NCI-H2107 treated with DMSO at 0.1 percent for 48 hours (cell line): ENCODE measurements around the gene SARNP.
"Not testable (repeated sequence)": the region's sequence is repeated elsewhere in the genome, so short reads cannot be mapped to it uniquely, and the experiment has no call there.

ENCODE experiments used
- DNase-seq: peaks from one replicate; lab custom pipeline; 2025; ENCODE audit not compliant: unreplicated experiment; lab: John Stamatoyannopoulos, UW

Gene SARNP

DNA sequence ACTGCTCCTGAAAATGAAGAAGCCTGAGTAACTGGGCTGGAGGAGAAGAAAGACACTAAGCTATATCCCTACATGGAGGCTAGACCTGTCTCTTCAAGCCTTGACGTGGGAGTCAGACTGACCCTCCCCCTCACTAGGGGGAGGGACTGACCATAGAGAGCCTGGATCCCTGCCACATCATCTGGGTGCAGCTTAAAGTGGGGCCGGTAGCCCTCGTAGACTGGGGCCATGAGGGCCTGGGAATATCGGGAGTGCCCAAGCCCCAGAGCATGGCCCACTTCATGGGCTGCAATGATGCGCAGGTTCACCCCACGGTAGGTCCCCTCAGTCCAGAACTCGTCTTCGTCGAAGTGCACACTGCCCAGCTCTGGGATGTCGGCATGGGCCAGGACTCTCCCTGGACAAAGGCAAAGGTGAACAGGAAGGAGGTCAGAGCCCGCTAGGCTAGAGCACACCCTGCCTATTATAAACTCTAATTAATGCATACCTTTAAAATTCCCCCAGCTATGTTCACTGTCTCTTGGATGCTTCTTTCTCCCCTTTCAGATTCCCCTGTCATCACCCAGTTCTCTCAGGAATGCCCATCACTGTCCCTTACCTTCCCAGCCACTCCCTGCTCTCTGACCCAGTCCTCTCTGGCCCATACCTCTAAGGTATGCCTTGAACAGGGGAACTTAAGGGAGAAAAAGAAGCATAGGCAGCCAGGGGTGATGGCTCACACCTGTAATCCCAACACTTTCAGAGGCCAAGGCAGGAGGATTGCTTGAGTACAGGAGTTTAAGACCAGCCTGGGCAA is 22.0 kb upstream of the SARNP start:
- no peak for DNase-seq

DNA sequence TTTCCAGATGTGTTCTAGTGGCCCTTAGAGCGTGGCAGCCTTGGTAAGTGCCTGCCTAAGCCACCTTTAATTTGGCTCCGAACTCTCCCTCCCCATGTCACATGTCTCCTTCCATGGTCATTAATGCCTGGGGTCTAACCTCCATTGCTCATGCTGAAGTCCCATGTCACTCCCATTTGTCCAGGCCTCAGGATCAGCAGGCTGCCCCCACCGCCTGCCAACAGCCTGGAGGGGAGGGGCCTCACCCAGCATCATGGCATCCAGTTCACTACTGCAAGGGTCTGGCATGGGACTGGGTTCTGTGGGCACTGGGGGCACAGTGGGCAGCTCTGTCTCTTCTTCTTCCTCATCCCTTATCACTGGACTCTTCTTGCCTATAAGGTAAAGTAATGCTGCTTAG is 20.8 kb upstream of the SARNP start:
- DNase-seq, result no peak

DNA sequence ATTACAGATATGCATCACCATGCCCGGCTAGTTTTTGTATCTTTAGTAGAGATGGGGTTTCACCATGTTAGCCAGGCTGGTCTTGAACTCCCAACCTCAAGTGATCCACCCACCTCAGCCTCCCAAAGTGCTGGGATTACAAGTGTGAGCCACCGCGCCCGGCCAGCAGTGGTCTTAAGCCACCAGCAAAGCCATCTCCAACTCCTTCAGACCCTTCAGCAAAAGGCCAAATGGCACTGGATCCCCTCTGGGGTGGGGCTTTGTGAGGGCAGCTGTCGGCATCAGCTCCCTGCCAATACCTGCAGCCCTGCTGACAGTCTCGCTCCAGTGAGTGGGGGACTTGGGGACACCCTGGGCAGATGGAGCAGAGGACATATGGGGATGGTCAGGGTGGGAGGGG is 16.9 kb upstream of the SARNP start:
- not testable (repeated sequence) for DNase-seq

DNA sequence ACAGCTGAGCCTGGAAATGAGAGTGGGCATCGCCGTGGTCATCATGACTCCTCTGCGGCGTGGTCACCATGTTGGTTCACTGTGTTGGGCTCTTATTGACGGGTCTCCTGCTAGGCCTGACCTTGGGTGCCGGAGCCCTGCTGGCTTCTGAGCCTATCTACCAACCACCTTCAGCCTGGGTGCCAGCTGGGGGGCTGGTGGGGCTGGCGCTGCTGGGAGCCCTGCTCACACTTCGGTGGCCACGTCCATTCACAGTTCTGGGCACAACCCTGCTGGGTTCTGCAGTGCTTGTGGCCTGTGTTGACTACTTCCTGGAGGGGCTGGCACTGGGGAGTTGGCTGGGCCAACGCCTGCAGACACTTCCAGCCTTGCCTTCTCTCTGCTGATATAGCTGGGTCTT is 15.5 kb upstream of the SARNP start:
- no peak for DNase-seq

DNA sequence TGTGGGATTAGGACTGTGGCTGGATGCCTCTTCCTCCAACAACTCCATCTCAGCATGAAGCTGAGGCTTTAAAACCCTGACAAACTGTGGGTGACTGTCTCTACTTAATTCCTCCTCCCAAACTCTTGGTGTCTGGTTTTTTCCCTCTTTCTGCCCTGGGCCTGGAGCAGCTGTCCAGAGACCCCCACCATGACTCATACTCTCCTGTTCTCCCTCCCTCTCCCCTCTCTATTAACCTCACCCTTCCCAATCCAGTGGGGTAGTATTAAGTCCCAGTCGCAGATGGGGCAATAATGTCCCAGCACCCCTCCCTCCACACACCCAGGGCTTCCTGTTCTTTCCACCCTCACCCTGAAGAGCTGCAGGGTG is 13.9 kb upstream of the SARNP start:
- DNase-seq, result no peak

DNA sequence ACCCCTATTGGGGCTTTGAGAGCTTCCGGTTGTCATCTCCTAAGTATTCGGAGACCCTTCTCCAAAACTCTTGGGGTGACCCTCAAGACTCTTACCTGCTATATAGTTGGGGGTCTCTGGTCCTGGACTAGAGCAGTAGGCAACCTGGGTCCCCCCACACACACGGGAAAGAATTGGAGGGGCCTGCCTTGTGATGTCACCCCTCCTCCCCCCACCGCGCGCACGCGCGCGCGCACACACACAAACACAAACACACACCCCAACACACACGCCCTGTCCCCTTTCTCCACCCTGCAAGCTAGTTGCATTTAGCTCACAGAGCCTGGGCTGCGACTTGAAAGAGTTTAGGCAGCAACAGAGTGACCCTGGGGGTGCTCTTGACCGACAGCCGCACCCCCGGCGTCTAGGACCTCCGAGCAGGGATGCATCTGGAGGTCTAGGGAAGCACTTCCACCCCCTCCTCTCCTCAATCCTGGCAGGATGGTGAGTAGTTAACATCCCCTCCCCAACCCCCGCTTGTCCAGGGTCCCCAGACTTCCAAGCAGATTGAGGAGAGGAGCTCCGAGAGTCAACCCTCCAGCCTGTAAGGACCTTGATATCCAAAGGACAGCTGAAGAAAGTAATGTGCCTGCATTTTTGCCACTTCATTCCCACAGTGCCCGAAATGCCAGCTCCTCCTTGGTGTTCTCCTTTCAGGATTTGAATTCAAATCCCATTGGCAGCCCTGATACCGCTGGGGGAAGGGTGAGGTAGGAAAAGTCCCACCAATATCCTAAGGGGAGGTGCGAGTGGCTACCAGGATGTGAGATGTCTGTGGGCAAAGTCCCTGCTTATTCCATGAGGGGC is 13.3 kb upstream of the SARNP start:
- no peak for DNase-seq

DNA sequence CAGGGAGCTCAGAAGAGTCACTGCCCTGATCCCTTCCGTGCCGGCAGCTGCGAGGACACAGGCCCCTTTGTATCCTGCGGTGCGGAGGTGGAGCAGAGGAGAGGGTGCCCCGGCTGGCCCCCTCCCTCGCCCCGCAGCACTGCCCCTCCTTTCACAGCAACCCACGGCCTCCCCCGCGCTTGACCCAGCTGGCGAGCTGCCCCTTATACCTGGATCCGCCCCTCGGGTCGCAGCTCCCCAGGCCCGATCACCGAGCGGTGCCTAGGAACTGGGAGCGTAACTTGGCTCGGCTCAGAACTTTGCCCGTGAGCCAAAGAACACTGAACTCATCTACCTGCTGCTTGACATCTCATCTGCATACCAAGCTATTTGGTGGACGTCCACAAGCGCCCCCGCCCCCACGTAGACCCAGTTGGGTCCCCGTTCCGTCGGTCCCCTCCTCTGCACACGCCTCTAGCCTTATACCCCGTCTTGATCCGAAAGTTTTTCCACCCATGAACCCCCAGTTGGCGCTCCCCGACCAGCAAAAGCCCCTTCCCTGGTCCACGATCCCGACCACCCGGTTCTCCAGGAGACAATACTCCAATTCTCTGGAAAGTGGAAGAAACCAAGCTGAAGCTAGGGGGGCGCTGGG is 12.6 kb upstream of the SARNP start:
- DNase-seq, result no peak

DNA sequence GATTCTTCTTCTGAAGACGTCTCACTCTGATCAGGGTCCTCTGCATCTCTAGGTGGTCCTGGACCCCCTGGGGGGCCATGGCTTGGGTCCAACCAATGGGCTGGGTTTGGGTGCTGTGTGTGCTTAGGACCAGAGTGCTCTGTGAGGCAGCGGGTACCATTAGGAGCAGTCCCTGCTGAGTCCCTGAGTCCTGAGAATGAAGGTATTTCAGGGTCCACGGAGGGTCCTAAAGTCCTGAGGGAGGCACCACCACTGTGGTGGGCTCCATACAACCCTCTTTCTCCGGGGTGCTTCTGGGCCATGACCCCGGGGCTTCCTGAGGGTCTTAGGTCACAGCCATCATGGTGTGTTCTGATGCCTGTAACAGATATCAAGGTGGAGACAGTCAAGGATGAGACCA is 10.8 kb upstream of the SARNP start:
- no peak for DNase-seq

DNA sequence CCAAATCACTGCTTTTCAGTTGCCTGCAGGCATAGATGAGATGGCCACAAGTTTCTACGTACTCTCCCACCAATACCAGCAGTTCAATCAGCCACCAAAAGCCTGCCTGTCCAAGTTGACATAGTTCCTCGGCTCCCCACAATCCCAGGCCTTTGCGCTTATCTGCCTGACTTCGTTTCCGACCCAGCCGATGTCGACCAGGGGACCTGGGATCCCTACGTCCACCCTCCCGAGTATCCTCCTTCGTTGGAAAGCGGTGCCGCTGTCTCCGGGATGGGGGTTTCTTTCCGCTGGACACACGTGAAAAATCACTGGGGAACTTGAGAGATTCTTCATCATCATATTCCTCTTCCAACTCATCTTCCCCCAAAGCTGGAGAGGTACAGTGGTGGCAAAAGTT is 10.3 kb upstream of the SARNP start:
- no peak for DNase-seq

DNA sequence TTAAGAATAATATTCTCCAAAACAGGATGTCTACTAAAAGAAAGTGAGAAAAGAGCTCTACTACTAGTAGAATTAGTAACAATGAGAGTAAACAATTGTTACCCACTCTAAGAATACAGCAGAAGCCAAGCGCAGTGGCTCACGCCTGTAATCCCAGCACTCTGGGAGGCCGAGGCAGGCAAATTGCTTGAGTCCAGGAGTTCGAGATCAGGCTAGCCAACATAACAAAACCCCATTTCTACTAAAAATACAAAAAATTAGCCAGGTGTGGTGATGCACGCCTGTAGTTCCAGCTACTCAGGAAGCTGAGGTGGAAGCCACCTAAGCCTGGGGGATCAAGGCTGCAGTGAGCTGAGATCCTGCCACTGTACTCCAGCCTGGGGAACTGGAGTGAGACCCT is 7.2 kb upstream of the SARNP start:
- DNase-seq, result no peak

DNA sequence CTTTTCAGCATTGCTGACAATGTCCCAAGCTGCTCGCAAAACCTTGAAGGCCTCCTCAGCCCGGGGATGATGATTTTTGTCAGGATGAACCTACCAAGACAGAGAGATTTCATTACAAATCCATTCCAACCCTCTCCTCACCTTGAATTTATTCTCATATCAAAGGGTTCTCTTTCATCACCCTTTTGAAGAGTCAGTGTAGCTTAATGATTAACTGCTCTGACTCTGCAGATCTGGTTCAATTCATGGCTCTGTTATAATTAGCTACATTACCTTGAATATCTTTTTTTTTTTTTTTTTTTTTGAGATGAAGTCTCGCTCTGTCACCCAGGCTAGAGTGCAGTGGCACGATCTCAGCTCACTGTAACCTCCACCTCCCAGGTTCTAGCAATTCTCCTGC is 5.9 kb upstream of the SARNP start:
- no peak for DNase-seq

DNA sequence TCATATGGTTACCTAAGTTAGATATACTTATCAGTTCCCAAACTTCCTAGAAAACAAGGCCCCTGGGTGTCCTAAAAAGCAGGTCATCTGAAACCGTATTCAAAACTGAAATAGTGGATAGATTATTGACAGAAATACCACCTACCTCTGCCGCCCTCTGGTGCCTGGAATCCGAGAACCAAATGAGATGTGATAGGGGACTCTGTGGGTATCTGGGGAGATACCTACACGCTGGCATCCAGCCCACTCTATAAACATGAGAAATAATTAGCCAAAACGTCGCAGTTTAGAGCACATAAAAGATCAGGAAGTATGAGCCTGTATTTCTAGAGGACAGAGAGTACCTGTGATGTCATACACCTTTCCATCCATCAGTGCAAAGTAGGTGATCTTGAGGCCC is 4.7 kb upstream of the SARNP start:
- no peak for DNase-seq

DNA sequence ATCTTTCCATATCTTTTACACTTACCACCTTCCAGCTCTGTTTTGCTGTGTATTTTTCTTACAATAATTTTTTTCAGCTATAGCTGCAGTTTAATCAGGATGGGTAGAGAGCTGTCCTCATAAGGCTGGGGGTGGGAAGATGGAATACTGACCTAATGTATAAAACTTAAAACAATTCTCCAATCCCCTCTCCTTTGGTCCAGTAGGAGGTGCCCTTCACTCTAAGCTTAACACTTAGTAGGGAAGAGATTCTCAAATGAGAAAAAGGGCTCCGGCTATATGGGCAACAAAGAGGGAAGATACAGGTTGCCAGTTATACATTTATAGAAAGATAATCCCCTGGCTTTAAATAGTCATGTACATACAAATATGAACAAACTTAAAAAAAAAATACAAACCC is 3.2 kb upstream of the SARNP start:
- DNase-seq, result no peak

DNA sequence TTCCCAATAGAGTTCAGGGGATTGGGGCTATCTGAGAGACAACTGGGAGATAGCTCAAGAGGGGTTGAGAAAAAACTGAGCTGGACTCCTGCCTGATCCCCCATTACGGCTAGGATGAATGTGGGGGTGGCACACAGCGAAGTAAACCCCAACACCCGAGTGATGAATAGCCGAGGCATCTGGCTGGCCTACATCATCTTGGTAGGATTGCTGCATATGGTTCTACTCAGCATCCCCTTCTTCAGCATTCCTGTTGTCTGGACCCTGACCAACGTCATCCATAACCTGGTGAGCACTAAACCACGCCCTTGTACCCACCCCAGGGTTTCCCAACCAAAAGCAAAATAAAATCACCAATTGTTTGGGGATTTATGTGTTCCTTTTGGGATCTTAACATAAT is 1.4 kb upstream of the SARNP start:
- DNase-seq, result no peak

DNA sequence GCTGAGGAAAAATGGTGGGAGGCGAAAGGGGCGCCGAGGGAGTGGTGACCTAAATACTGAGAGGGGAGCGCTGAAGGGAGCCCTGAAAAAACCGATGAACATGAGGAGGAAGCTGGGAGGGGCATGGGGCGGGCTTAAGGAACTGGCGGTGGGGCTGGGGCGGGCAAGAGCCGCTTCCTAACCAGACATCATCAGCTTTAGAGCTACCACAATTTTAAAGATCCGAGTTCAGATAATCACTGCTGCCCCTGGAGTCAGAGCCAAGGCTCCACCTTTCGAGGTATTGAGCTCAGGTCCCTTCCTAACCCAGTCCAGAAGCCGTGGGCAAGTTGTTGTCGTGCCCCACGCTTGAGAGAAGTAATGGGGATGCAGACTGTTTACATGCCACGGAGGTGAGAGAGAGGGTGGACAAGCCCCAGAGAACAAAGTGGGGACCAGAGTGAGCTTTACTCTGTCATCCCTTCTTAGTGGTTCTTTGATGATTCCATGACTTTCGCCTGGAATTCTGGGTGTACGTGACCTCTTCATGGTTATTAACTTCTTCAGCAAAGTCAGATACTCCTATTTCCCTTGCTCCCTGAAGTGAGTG is 710 bp upstream of the SARNP start:
- DNase-seq, result no peak

DNA sequence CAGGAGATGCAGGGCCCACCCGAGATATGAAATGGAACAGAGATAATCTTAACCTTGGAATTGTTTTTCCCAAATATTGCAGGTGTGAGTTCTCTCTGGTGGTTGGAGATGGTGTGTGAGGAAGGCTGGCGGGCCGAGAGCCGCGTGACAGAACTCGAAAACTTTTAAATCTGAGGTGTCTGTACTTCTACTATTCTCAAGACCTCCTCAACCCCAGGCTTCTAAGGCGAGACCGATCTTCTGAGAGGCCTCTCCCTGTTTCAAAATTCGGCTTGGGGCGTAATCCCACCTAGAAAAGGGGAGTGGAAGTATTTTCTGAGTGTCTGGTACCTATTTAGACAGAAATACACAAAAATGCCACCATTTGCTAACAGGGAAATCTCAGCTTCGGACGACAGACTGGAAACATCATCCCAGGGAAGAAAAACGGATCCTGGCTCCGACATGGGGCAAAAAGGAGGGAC is 611 bp downstream of the SARNP start:
- DNase-seq, result no peak

DNA sequence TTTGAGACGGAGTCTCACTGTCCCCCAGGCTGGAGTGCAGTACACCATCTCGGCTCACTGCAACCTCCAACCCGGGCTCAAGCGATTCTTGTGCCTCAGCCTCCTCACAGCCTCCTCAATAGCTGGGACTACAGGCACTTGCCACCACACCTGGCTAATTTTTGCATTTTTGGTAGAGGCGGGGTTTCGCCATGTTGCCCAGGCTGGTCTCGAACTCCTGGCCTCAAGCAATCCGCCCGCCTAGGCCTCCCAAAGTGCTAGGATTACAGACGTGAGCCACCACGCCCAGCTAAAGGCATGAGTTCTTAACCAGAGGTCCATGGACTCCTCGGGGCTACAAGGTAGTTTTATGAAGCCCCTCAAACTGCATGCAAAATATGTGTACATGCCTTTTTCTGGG is 2.1 kb downstream of the SARNP start:
- no peak for DNase-seq

DNA sequence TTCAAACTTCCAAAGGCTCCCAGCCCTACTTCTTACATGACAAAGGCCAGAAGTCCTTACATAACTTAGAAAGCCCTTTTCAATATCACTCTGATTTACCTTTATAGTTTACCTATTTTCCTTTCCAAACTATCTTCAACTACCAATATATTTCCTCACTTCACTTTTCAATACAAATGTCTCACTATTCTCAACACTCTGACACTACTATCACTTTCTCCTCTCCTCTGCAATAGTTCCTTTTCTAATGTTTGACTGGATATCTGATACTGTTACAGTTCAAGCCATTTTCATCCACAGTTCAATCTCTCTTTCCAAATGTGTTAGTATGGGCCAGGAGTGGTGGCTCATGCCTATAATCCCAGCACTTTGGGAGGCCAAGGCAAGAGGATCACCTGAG is 3.3 kb downstream of the SARNP start:
- no peak for DNase-seq

DNA sequence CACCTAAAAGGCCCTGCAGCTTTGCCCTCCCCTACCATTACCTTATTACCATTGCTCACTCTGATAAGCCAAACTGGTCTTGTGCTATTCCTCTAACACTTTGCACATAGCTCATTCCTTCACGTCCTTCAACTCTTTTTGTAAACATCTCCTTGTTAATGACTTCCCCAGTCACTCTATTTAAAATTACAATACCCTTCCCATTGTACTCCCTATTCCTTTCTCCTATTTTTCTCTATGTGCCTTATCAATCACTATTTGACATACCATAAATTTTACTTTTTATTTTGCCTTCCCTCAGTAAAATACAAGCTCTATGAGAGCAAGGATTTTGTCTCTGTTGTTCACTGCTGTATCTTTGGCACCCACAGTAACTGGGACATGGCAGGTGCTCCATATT is 5.4 kb downstream of the SARNP start:
- no peak for DNase-seq

DNA sequence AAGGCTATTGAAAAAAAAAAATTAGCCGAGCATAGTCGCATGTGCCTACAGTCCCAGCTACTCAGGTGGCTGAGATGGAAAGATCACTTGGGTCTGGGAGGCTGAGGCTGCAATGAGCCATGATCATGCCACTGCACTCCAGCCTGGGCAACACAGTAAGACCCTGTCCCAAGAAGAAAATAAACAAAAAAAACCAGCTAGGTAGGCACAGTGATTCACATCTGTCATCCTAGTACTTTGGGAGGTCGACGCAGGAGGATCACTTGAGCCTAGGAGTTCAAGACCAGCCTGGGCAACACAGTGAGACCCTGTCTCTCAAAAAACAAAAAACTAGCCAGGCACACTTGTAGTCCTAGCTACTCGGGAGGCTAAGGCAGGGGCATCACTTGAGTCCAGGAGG is 8.2 kb downstream of the SARNP start:
- no peak for DNase-seq

DNA sequence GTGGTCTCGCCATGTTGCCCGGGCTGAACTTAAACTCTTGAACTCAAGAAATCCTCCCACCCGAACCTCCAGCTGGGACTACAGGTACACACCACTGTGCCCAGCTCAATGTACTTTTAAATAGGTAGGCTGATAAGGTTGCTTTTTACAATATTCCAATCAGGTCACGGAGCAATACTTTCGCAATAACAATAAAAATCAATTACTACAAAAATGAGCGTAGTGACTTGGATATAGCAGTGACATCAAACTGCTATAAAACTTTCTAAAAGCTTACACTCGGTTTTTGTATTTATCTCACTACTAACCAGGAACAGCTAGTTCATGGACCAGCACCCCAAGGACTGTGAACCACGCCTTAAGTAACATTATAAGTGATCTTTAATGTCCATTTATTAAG is 10.5 kb downstream of the SARNP start:
- DNase-seq, result no peak

DNA sequence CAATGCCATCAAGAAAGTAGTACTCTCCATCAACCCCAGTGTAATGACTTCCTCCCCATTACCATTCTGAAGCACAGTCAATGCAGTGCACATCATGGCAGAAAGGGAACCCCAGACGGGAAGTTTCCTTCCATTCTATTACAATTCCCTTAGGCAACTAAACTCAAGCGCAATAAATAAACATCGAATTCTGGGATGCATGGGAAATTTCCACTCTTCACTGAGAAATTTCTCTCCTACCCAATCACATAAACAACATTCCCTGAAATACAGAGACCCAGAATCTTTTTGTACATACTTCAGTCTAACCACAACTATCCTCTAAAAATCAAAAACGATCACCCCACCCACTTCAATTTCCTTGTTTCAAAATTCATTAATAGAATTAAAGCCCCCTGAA is 20.0 kb downstream of the SARNP start:
- DNase-seq, result no peak
